ENCODE measurements around the gene MKNK1.

MKNK1 gene

GRCh38 chr1:46615088-46615487, 11.0 kb upstream of the MKNK1 start:
- no peak overlapping the region for H3K4me3 ChIP-seq (ENCODE audit: control insufficient read depth, low read depth, low read length)
- no peak for TF ChIP-seq CTCF (IDR thresholded peaks at IDR 0.05; ENCODE audit: control insufficient read depth, insufficient read depth, low read depth, low read length, missing control alignments)
- DNase-seq (ENCODE audit: low read depth) = no peak

- H3K4me3 ChIP-seq (ENCODE audit: control insufficient read depth, low read depth, low read length) = no peak overlapping the region
- no peak for TF ChIP-seq CTCF (IDR thresholded peaks at IDR 0.05; ENCODE audit: control insufficient read depth, insufficient read depth, low read depth, low read length, missing control alignments)
- DNase-seq (ENCODE audit: low read depth) = no peak
Measured at GRCh38 chr1:46614604-46614984, 10.5 kb upstream of the MKNK1 start.

- no peak for DNase-seq (ENCODE audit: low read depth)
- no peak for TF ChIP-seq CTCF (IDR thresholded peaks at IDR 0.05; ENCODE audit: control insufficient read depth, insufficient read depth, low read depth, low read length, missing control alignments)
- H3K4me3 ChIP-seq (ENCODE audit: control insufficient read depth, low read depth, low read length) = no peak overlapping the region
Measured at GRCh38 chr1:46613661-46614603, 9.9 kb upstream of the MKNK1 start.

- no peak for DNase-seq (ENCODE audit: low read depth)
- no peak overlapping the region for H3K4me3 ChIP-seq (ENCODE audit: control insufficient read depth, low read depth, low read length)
- TF ChIP-seq CTCF (IDR thresholded peaks at IDR 0.05; ENCODE audit: control insufficient read depth, insufficient read depth, low read depth, low read length, missing control alignments) = no peak
Measured at GRCh38 chr1:46612937-46613660, 9.0 kb upstream of the MKNK1 start.

- no peak overlapping the region for H3K4me3 ChIP-seq (ENCODE audit: control insufficient read depth, low read depth, low read length)
- no peak for DNase-seq (ENCODE audit: low read depth)
- TF ChIP-seq CTCF (IDR thresholded peaks at IDR 0.05; ENCODE audit: control insufficient read depth, insufficient read depth, low read depth, low read length, missing control alignments) = no peak
Measured at GRCh38 chr1:46611691-46612221, 7.7 kb upstream of the MKNK1 start.

- no peak for DNase-seq (ENCODE audit: low read depth)
- no peak overlapping the region for H3K4me3 ChIP-seq (ENCODE audit: control insufficient read depth, low read depth, low read length)
- TF ChIP-seq CTCF (IDR thresholded peaks at IDR 0.05; ENCODE audit: control insufficient read depth, insufficient read depth, low read depth, low read length, missing control alignments) = no peak
Measured at GRCh38 chr1:46607345-46608130, 3.5 kb upstream of the MKNK1 start.

Data from AG09309 (cell line).